Measurements from ENCODE around the gene KREMEN1.
"Not testable (repeated sequence)": the region's sequence is repeated elsewhere in the genome, so short reads cannot be mapped to it uniquely, and the experiment has no call there.

Gene KREMEN1

DNA sequence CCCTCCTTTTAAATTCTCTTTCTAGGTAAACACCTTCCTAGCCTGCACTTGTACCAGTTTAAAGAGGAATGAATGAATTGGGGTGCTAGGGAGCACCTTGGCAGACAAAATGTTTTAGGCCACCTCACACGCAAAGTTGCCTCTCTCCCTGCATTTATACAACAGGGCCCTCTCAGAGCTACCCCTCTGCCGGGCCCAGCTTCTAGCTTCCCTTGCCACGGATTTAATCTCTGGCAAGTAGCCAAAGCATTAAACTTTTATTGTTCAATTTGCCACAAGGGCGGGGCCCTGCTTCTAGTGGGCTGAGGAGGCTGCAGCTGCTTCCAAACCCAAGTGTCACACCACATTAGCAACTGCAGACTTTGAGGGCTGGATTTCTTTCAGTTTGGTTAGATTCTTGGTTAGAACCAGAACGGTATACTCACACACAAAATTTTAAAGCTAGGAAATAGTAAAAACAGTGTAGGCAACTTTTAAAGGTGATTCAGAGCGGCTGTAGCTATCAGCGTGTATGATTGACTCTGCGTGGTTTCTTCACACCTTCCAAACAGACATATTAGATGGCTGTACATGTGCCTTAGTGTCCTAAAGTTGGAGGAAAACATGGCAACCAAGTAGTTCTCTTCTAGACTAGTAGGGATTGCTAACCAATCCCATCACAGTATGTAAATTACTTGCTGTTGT, 6.5 kb downstream of the KREMEN1 start:
- no peak for DNase-seq

DNA sequence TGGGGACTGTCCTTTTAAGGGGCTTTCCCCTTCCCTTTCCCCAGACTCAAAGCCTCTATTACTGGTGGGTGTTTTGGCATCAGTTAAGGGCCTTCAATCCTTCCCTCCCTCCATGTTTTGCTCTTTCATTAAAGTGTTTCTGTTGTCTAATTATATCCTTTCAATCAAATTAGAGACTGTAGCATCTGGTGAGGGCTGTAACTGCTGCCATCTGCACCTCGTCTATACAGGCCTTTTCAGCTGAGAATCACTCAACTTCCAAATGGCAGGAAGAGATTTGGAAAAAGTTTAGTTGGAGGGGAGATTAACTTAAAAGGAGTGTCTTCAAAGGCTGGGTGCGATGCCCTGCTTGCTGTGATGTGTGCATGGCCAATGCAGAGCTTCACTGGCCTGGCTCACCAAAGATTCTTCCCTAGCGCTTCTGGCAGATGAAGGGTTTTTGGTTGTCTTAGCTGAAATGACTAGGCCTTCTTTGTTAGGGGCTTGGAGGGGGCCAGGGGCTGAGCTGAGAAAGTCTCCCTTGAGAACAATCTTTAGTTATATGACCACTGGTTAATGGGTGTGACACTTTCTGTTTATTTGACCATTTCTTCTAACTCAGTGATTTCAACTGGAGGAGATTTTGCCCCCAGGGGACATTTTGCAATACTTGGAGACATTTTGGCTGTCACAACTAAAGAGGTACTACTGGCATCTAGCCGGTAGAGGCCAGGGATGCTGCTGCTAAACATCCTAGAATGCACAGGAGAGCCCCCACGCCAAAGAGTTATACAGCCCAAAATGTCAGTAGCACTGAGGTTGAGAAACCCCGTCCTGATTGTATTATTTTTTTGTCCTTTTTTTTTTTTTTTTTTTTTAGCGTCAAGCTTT, 7.5 kb downstream of the KREMEN1 start:
- DNase-seq, result no peak

DNA sequence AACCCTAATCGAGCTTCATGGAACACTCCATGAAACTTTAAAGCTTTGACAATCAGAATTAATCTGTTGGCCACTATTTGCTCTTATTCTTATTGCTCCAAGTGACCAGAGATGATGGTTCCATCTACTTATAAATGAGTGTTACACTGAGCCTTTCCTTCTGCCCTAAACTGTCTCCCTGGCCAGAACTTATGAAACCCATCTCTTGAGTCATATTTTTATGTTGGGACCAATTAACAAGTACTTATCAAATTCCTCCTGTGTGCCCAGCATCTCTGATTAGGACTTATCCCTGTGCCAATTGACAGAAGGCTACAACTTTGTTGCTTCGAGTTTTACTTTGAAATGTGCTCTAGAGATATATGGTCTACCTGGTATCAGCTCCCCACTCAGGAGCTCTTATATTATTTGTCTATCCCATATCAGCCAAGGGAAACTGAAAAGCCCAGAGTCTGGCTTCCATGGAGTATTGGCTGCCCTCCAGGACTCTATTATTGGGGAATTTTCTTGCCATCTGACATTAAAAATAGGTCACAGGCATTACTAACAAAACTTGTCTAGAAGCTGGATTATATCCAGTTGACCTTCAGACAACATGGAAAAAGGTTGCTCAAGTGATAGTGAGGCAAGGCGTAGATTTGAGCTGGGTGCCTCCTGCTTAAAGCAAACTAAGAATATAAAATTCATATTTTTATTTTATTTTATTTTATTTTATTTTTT, 8.8 kb downstream of the KREMEN1 start:
- no peak for DNase-seq

DNA sequence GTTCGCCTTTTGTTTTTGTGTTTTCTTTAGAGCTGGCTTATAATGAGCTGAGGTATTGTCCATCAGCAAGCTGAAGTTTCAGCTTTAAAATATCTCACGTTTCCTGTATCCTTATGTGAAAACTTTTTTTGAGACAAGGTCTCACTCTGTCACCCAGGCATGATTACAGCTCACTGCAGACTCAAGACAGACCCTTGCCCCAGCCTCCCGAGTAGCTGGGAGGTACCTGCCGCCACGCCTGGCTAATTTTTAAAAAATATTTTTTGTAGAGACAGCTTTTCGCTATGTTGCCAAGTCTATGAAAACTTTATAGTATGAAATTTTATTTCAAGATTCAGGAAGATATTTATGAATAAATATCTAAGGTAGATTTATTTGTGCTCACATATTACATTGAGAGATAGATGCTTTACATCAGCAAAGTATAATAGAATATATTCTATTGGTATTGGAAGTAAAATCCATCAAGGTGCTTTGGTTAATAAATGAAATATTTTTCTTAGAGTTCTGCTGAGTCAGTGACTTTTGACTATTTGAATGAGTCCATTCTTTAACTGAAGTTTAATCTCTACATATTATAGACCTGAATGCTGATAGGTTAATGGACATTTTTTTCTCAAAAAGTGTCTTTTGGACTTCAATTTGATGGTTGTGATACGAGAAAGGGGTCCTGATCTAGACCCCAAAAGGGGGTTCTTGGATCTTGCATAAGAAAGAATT, 10.2 kb downstream of the KREMEN1 start:
- DNase-seq, result no peak

DNA sequence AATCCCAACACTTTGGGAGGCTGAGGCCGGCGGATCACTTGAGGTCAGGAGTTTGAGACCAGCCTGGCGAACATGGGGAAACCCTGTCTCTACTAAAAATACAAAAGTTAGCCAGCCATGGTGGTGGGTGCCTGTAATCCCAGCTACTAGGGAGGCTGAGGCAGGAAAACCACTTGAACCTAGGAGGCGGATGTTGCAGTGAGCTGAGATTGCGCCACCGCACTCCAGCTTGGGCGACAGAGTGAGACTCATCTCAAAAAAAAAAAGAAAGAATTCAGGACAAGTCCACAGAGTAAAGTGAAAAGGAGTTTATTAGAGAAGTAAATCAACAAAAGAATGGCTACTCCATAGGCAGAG, 10.7 kb downstream of the KREMEN1 start:
- DNase-seq, result not testable (repeated sequence)

DNA sequence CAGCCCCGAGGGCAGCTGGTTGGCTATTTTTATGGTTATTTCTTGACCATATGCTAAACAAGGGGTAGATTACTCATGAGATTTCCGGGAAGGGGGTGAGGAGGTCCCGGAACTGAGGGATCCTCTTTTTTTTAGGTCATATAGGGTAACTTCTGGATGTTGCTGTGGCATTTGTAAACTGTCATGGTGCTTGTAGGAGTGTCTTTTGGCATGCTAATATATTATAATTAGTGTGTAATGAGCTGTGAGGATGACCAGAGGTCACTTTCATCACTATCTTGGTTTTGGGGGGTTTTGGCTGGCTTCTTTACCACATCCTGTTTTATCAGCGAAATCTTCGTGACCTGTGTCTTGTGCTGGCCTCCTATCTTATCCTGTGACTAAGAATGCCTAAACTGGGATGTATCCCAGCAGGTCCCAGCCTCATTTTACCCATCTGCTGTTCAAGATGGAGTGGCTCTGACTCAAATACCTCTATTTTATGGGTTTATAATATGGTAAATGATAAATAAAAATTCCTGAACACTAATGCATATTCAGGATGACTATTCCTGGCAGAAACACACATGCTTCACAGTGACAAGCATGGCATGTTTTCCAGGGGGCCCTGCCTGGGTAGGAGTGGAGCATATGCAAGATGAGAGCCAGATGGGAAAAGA, 11.2 kb downstream of the KREMEN1 start:
- DNase-seq, result no peak

DNA sequence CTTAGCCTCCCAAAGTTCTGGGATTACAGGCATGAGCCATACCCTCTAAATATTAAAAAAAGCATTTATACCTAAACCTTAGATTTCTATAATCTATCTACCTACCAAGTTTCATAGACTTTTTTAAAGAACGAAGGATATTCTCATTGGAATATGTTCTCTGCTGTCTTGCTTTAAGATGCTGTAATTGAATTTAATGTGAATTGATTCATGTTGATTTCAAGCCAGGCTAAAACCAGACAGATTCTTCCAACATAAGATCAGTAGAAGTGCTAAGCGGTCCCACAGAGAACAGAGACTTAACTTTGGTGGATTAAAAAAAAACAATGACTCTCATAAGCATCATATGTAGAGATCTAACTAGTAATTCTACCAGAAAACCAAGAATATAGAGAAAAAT, 14.2 kb downstream of the KREMEN1 start:
- no peak for DNase-seq

DNA sequence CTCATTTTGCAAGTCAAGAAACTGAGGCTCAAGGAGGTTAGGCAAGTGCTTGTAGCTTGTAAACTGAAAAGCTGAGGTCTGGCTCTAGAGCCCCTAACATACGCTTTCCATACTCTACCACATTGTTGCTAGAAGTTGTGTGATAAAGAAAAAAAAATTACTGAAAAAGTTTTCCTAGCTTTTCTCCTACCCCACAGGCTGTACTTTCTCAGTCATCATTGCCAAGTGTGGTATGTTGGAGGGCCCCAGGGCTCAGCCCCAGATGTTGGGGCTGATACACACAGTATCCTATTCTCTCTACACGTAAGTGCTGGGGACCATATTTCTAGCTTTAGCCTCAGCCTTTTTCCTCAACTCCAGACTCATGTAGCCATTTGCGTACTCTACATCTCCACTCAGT, 16.0 kb downstream of the KREMEN1 start:
- no peak for DNase-seq

DNA sequence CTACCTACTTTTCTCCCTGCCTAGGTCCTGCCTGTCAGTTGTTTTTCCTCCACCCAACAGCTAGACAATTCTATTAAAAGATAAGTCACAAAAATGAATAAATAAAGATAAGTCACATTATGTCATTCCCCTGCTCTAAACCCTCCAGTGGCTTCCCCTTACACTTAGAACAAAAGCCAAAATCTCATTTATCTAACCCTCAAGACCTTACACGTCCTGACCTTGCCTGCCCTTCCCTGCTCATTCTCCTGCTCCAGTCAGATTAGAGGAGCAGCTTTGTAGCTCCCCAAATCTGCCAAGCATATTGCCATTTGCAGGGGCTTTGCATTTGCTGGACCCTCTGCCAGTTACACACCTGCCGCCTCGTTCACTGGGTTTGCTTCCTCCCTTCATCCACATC, 16.7 kb downstream of the KREMEN1 start:
- no peak for DNase-seq

DNA sequence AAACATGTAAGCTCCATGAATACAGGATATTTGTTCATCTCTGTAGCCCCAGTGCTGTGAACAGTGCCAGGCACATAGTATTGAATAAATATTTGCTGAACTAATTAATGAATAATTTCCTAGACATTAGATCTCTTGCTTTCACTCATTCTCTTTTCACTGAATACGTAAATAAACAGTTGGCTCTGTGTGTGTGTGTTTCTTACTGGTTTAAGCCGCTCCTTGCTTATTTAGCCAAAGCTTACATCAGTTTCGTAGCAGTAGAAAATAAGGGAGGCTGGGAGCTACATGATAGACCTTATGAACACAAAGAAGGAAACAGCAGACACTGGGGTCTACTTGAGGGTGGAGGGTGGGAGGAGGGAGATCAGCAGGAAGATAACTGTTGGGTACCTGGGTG, 17.2 kb downstream of the KREMEN1 start:
- DNase-seq, result no peak

DNA sequence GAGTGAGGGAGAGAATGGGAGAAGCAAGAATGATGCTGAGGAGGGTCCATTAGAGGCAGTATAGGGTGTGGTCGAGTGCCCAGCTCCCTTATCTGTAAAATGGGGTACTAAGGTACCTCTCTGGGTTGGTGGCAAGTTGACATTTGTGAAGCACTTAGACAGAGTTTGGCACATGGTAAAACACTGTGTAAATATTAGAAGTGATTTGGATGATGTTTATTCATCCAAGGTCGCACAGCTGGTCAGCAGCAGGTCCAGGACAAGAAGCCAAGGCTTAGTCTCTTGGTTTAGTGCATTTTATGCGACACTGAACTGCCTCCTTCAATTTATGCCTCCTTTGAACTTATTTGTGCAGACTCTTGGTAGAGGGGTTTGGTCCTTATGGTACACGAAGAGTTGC, 19.4 kb downstream of the KREMEN1 start:
- DNase-seq, result no peak

DNA sequence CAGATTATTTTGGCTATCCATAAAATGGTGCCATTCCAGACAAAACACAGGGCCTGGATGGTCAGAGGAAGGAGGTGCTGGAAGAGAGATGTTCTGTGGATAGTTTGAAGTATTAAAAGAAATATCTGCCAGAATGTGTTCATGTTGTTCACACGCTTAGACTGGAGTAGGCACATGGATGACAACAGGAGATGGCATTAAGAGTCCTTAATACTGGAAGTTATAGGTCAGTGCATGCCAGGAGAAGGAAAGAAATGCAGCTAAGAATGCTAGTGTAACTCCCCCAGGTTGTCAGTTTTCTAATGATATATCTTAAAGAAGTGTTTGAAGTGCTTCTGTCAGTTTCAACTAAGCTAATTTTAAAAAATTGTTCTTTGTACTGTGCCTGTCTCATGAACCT, 20.2 kb downstream of the KREMEN1 start:
- no peak for DNase-seq

DNA sequence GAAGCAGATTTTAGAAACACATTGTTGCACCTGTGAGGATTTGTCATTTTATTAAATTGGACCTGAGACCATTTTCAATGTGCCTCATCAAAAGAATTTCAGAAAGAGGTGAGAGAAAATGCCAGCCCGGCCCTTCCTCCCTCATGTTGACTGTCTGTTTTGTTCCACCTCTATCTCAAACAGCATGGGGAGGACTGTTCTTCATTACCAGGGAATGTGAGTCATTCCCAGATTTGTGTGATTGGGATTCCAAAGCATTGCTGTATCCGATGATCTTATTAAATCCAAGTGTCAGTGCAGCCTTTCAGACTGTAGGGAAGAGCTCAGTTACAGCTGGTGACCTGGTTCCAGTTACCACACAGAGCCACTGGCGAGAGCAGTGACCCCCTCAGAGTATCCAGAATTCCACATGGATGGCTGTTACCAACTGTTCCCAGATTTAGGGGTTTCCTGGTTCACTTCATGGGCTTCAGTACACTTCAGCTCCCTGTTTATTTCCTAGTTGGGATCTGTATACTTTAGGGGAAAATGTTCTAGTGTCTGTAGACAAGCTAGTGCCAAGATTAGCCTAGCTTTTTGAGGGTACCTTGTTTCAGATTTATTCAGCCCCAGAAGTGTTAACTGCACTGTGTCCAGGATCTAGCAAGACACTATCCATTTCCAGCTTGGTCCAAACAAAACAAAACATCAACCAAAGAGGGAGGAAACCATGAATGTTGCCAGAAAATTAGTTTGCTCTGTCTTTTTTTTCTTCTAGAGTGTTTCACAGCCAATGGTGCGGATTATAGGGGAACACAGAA, 20.9 kb downstream of the KREMEN1 start:
- no peak for DNase-seq

DNA sequence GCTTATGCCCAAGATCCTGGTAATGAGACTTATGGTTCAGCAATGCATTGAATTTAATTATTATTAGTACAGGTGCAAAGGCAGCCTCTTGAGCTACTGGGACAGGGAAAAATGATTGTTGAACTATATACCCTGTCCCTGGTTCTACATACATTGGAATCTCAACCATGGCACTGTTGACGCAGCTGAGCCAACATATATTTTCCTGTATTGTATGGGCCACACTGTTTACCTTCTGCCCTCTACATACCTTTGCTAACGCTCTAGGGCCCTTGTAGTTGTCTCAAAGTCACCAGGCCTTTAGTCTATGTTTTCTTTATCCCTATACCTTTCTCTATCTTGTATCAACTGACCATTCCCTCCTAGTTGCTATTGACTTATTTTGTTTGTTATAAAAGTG, 22.6 kb downstream of the KREMEN1 start:
- no peak for DNase-seq

DNA sequence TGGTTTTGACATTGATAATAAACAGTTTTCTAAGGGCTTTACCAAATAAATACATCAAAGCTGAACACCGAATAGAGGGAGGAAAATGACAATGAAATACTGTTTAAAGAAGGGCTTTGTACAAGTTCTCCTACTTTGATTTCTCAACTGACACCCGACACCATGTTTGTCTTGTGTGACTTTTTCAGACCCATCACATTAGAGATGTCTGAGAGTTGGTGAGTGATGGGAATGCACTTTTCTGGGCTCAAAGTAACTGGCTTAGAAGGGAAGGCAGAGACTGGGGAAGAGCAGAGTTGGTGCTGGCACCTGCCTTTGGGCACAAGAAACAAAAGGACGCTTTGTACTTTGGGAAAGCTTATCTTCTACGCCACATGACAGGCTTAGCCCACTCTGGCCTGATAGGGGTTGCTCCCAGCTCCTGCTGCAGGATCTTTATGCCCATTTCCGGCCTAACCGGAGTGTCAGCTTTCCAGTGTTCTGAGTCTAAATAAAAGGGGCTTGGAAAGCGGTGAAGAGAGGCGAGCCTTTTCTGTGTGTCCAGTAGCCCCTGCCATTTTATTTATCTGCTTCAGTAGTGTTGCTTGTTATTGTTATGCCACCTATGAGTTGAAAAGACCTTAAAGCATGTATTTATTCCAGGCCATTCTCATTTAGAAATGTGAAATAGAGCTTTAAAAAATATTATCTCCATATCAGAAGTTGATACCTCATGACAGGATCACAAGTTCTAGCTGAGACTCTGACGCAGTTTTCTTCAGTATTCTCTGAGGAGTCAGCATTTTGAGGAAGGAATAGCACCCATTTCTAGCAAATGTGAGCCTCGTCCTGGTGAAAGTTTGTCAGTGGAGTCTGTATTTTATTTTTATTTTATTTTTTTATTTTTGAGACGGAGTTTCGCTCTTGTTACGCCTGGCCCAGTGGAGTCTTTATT, 24.2 kb downstream of the KREMEN1 start:
- DNase-seq, result no peak

DNA sequence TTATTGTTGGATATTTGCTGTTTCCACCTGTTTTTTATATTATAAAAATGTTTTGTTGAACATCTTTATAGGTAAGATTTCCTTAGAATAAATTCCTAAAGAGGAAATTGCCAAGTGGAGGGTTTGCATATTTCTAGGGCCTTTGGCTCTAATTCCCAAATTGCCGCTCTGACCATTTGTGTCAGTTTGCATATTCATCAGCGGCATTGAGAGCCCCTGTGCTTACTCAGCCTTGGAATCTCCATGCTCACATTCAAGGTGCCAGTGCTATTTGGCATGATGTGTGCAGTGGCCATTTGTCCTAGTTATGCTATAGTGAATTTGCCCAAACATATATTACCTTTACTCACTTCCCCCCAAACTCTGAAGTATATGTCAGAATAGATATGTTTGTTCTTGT, 25.5 kb downstream of the KREMEN1 start:
- no peak for DNase-seq

DNA sequence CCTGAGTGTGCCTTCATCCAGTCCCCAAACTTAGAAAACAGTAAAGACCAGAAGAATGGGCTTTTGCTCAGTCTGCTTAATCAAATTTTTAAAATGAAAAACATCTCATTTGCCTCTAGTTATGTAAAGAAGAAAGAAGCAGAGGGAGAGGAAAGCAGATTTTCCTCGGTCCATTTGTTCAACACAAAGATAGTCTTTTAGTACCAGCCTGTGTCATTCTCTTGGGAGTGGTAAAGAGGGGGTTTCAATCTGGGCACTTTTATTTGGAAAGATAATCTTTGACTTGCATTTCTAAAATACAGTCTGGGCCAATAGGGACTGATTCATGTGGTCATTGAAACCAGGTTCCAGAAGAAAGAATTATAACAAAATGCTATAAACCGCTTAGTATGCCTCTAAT, 29.5 kb downstream of the KREMEN1 start:
- DNase-seq, result no peak

DNA sequence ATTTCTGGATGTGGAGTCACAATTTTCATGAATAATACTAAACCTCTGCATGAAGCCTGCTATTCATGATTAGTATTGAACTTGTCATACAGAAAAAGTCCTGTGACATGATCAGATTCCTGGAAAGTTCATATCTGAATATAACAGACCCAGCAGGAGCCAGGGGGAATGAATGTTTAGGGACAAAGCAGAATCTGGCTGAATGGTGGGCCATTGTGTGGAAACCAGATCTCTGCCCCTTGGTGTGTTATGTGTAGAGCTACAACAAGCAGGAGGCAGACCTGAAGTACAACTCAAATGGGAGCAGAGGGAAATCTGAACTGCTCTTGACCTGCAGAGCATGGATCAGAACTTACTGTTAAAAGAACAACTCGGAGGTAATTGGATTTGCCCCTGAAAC, 30.3 kb downstream of the KREMEN1 start:
- DNase-seq, result no peak

DNA sequence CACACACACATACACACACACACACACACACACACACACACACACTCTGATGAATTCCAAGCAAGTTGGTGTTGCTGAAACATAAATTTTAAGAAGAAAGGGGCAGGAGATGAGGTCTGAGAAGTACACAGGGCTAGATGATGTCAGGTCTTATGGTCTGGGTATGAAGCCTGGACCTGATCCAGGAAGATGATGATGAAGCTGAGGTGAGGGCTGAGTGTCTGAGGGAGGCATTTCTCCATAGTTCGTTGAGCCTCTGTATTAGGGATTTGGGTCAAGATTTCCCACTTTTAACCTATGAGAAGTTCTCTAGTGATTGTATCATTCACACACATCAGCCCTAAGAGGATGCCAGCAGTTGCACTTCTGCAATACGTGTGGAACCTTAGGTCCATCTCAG, 32.6 kb downstream of the KREMEN1 start:
- DNase-seq, result no peak

DNA sequence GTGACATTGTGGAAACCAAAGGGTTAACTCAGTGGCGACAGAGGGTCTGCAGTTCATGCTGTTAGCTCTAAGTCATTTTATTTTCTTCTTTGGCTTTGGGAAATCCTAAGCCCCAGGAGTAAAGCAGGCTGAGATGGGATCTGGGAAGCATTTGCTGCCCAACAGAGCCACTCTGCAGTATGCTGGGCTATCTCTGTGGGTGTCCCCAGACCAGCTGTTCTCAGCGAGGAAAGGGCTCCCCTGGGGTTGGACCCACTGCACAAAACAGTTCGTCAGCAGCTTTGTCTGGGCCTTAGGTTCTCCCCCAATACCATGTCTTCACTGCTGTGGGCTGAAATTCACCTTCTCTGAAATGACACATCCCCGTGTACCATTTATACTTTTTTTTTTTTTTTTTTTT, 34.0 kb downstream of the KREMEN1 start:
- no peak for DNase-seq

DNA sequence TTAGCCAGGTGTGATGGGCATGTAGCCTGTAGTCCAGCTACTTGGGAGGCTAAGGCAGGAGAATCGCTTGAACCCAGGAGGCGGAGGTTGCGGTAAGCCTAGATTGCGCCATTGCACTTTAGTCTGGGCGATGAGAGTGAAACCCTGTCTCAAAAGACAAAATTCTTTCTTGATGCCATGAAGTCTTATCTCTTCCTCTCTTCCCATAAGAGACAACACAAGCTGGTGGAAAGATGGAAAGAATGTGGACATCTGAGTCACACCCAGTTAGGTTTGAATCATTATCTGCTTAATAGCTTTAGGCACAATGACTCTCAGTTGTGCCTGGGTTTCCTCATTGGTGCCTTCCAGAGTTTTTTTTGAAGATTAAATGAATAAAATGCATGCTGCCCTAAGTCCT, 35.3 kb downstream of the KREMEN1 start:
- DNase-seq, result no peak

All from right forelimb (tissue), 1 donor.